ENCODE results near the gene MARF1. TPM values are rescaled to one million over a fixed set of nuclear protein-coding genes. Genes with fewer than 3 reads are reported as not detected.

The MARF1 gene
- total RNA-seq, 1 donor from 2014 or later: 52.7 TPM

GRCh38 chr16:15616012-15616411, 26.9 kb downstream of the MARF1 start:
- no peaks in the 10 kb centered on the region for H3K9me3 Mint-ChIP-seq
- H3K4me1 Mint-ChIP-seq: peaks cover 7% of the 10 kb centered on the region
- H3K27me3 Mint-ChIP-seq (ENCODE audit: low read depth): no peaks in the 10 kb centered on the region
- no peak for TF ChIP-seq CTCF (conservative IDR thresholded peaks at IDR 0.05)
- no peak overlapping the region for H3K27ac Mint-ChIP-seq (ENCODE audit: unreplicated experiment)
- no peak for DNase-seq (ENCODE audit: low read depth, low spot score)
- peaks cover 20% of the 10 kb centered on the region for H3K36me3 Mint-ChIP-seq (ENCODE audit: low read depth)
- no peak overlapping the region for H3K4me3 Mint-ChIP-seq

- TF ChIP-seq CTCF (conservative IDR thresholded peaks at IDR 0.05): no peak
- H3K27ac Mint-ChIP-seq (ENCODE audit: unreplicated experiment): no peak overlapping the region
- no peaks in the 10 kb centered on the region for H3K9me3 Mint-ChIP-seq
- H3K27me3 Mint-ChIP-seq (ENCODE audit: low read depth): no peaks in the 10 kb centered on the region
- no peaks in the 10 kb centered on the region for H3K4me1 Mint-ChIP-seq
- no peak for DNase-seq (ENCODE audit: low read depth, low spot score)
- no peak overlapping the region for H3K4me3 Mint-ChIP-seq
- peaks cover 25% of the 10 kb centered on the region for H3K36me3 Mint-ChIP-seq (ENCODE audit: low read depth)
These were observed 29.3 kb downstream of the MARF1 start for GRCh38 chr16:15613676-15614075.

GRCh38 chr16:15611610-15612009, 31.3 kb downstream of the MARF1 start:
- H3K9me3 Mint-ChIP-seq: no peaks in the 10 kb centered on the region
- no peak overlapping the region for H3K27ac Mint-ChIP-seq (ENCODE audit: unreplicated experiment)
- H3K27me3 Mint-ChIP-seq (ENCODE audit: low read depth): no peaks in the 10 kb centered on the region
- DNase-seq (ENCODE audit: low read depth, low spot score): no peak
- H3K36me3 Mint-ChIP-seq (ENCODE audit: low read depth): peaks cover 17% of the 10 kb centered on the region
- TF ChIP-seq CTCF (conservative IDR thresholded peaks at IDR 0.05): no peak
- no peaks in the 10 kb centered on the region for H3K4me1 Mint-ChIP-seq
- no peak overlapping the region for H3K4me3 Mint-ChIP-seq

- DNase-seq (ENCODE audit: low read depth, low spot score): no peak
- no peaks in the 10 kb centered on the region for H3K4me1 Mint-ChIP-seq
- no peak overlapping the region for H3K27ac Mint-ChIP-seq (ENCODE audit: unreplicated experiment)
- H3K9me3 Mint-ChIP-seq: no peaks in the 10 kb centered on the region
- no peaks in the 10 kb centered on the region for H3K27me3 Mint-ChIP-seq (ENCODE audit: low read depth)
- peaks cover 22% of the 10 kb centered on the region for H3K36me3 Mint-ChIP-seq (ENCODE audit: low read depth)
- H3K4me3 Mint-ChIP-seq: no peak overlapping the region
- no peak for TF ChIP-seq CTCF (conservative IDR thresholded peaks at IDR 0.05)
These were observed 32.5 kb downstream of the MARF1 start for GRCh38 chr16:15610369-15610871.

- DNase-seq (ENCODE audit: low read depth, low spot score): no peak
- Mint-ChIP-seq H3K4me1 (no peaks in the 10 kb centered on the region), H3K36me3 (ENCODE audit: low read depth) (peaks cover 22% of the 10 kb centered on the region), H3K9me3 (no peaks in the 10 kb centered on the region), H3K27ac (ENCODE audit: unreplicated experiment) (no peak overlapping the region), H3K4me3 (no peak overlapping the region), H3K27me3 (ENCODE audit: low read depth) (no peaks in the 10 kb centered on the region)
- TF ChIP-seq CTCF (conservative IDR thresholded peaks at IDR 0.05): no peak
These were observed 33.7 kb downstream of the MARF1 start for GRCh38 chr16:15609286-15609649.
